Body of pancreas (tissue), 4 donors: ENCODE measurements around the gene TBCK.

Source experiments
- POLR2A ChIP-seq, 3 donors: fragments of 450-650 bp; IDR thresholded peaks; one replicate each; pipeline ENCODE4 v1.6.1; 2016; ENCODE audit warnings: antibody characterized with exemption in 3 of 3, mild to moderate bottlenecking in 2 of 3
- TF ChIP-seq, protein P1 (sequence below), 7 experiments: fragments of 450-650 bp in 4 of 7; fragments of 200-600 bp in 3 of 7; sonication (generic) in 3 of 7; IDR thresholded peaks; one replicate each; pipeline ENCODE4 v1.5.1; 2016 to 2019; ENCODE audit warnings: antibody characterized with exemption in 7 of 7

DNA sequence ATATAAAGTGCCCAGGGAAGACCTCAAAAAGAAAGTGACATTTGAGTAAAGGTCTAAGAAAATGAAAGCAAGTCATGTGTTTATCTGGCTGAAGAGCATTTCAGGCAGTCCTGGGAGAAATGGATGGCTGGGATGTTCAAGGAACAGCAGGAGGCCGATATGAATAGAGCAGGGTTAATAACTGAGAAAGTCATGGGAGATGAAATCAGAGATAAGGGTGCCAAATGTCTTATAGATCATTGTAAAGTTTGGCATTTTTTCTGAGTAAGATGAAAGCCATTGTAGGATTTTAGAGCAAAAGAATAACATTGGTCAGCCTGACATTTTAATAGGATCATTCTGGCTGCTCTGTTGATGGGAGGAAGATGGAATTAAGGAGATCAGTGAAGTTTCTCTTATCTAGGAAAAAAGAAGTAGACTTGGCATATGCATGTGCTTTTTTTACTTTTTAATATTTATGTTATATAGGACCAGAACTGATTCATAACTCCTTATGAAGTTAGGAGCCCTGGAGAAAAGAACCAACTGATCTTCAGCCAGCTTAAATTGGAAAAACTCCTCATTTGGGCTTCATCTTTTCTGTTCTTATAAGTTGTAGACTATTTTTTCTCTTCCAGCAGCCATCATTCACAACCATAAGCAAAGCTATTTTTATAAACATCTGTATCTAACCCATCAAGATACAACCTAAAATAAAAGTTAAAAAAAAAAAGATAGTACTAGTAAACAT, 18.9 kb upstream of the TBCK start:
- TF ChIP-seq, protein P1, sequence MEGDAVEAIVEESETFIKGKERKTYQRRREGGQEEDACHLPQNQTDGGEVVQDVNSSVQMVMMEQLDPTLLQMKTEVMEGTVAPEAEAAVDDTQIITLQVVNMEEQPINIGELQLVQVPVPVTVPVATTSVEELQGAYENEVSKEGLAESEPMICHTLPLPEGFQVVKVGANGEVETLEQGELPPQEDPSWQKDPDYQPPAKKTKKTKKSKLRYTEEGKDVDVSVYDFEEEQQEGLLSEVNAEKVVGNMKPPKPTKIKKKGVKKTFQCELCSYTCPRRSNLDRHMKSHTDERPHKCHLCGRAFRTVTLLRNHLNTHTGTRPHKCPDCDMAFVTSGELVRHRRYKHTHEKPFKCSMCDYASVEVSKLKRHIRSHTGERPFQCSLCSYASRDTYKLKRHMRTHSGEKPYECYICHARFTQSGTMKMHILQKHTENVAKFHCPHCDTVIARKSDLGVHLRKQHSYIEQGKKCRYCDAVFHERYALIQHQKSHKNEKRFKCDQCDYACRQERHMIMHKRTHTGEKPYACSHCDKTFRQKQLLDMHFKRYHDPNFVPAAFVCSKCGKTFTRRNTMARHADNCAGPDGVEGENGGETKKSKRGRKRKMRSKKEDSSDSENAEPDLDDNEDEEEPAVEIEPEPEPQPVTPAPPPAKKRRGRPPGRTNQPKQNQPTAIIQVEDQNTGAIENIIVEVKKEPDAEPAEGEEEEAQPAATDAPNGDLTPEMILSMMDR (IDR thresholded peaks at IDR 0.05) = no peak
- no peak for TF ChIP-seq POLR2A (IDR thresholded peaks at IDR 0.05)
